Left lung (tissue), 10 donors: ENCODE measurements around the gene WDR59. TPM values are rescaled to one million over a fixed set of nuclear protein-coding genes. Genes with fewer than 3 reads are reported as not detected.

Source experiments
- ATAC-seq: fragments of 200-7000 bp; cut with Tn5 transposase; one replicate; pipeline ENCODE4 v1.9.1; 2020; ENCODE audit warnings: moderate library complexity
- DNase-seq, 4 donors: peaks; one replicate each; pipeline ENCODE4 v3.0.0-alpha.2; 2013 to 2020
- H3K27ac ChIP-seq, 2 donors: fragments of 200-600 bp; sonication (generic) in 1 of 2; one replicate each; pipeline versions ENCODE4 v1.5.0 to v1.8.0; 2020 to 2021
- H3K27me3 ChIP-seq, 2 donors: fragments of 200-600 bp; sonication (generic) in 1 of 2; one replicate each; pipeline versions ENCODE4 v1.5.0 to v1.8.0; 2020 to 2021
- H3K36me3 ChIP-seq, 2 donors: fragments of 200-600 bp; sonication (generic) in 1 of 2; one replicate each; pipeline versions ENCODE4 v1.5.0 to v1.8.0; 2020 to 2021
- H3K4me1 ChIP-seq, 2 donors: fragments of 200-600 bp; one replicate each; pipeline ENCODE4 v1.8.0; 2021
- H3K4me3 ChIP-seq, 2 donors: fragments of 200-600 bp; sonication (generic) in 1 of 2; one replicate each; pipeline versions ENCODE4 v1.5.0 to v1.8.0; 2020 to 2021; ENCODE audit warnings: mild to moderate bottlenecking in 1 of 2
- H3K9me3 ChIP-seq, 2 donors: fragments of 200-600 bp; sonication (generic) in 1 of 2; one replicate each; pipeline versions ENCODE4 v1.5.0 to v1.8.0; 2020 to 2021
- intact Hi-C, 2 donors: fragments of 100-400 bp; cut with DNase I; formaldehyde crosslinking; loops; one replicate each; pipeline versions ENCODE4 v1.11.2 to v1.14.2; 2022
- polyA plus RNA-seq, 6 donors: library from polyadenylated mRNA; unstranded; fragments of 120-200 nt; gene quantifications; one replicate each; pipeline ENCODE4 v1.2.1, GENCODE V29; 2013; ENCODE audit not compliant: insufficient read length in 6 of 6
- total RNA-seq, 2 donors: library from RNA; stranded (reverse); fragmentation: NEBNext Ultra II Directional; extraction: Animal tissue kit (Norgen Biotek cat#: 25700); gene quantifications; one replicate each; pipeline ENCODE4 v1.2.1, GENCODE V29; 2021
- TF ChIP-seq, protein P1 (sequence below), 2 donors: fragments of 200-600 bp; sonication (generic) in 1 of 2; IDR thresholded peaks; one replicate each; pipeline versions ENCODE4 v1.5.0 to v1.8.0; 2021; ENCODE audit warnings: antibody characterized with exemption in 2 of 2
- donor health status: DM: no; HTN: yes; CAD: no.
- donor health status: DM: no; HTN: no; CAD: no.

WDR59 gene
- total and polyA plus RNA-seq, 8 donors, result 46.9 to 113 (median 97.6) TPM

DNA sequence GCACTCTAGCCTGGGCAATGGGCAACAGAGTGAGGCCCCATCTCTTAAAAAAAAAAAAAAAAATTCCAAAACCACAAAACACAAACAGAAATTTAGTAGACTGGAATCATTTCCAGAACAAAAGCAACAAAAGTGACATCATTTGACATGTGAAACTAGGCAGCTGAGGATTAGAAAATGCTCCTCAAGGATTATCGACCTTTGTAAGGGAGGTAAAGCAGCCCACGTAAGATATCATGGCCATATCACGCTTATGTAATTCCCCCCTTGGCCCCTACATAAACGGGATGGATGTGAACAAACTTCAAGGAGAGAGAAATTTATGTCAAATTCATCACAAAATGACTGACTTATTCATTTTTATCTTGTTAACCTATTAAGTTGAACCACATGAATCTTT lies 83.3 kb downstream of the WDR59 start:
- TF ChIP-seq, protein P1, sequence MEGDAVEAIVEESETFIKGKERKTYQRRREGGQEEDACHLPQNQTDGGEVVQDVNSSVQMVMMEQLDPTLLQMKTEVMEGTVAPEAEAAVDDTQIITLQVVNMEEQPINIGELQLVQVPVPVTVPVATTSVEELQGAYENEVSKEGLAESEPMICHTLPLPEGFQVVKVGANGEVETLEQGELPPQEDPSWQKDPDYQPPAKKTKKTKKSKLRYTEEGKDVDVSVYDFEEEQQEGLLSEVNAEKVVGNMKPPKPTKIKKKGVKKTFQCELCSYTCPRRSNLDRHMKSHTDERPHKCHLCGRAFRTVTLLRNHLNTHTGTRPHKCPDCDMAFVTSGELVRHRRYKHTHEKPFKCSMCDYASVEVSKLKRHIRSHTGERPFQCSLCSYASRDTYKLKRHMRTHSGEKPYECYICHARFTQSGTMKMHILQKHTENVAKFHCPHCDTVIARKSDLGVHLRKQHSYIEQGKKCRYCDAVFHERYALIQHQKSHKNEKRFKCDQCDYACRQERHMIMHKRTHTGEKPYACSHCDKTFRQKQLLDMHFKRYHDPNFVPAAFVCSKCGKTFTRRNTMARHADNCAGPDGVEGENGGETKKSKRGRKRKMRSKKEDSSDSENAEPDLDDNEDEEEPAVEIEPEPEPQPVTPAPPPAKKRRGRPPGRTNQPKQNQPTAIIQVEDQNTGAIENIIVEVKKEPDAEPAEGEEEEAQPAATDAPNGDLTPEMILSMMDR (IDR thresholded peaks at IDR 0.05), result no peak

DNA sequence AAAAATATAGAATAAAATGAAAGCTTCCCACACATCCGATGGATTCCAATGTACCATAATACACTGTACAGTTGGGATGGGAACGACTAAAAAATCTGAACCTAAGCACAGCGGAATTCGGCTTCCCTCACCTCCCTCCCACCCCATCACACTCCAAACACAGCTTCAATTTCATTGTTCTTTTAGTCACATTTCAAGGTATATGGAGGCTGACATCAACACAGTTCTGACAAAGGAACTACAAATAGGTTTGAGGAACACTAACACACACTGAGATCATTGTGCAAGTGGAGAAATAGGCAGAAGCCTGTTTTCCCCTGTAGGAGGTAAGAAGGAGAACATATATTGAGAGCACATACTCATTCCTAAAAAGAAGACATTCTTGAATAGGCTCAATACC lies 85.1 kb downstream of the WDR59 start:
- ATAC-seq, result no peak
- Histone ChIP-seq H3K4me1 (no peaks in the 10 kb centered on the region), H3K27ac (no peak overlapping the region), H3K9me3 (no peaks in the 10 kb centered on the region), H3K36me3 (peaks cover 0 to 54% of the 10 kb centered on the region in 2 donors), H3K4me3 (no peak overlapping the region), H3K27me3 (no peaks in the 10 kb centered on the region)
- intact Hi-C loops, result no loop called here
- no peak for DNase-seq
- TF ChIP-seq, protein P1 (IDR thresholded peaks at IDR 0.05), result no peak

More for the DNA sequence above, 83.3 kb downstream of the WDR59 start:
- Histone ChIP-seq H3K4me3 (no peak overlapping the region), H3K36me3 (peaks cover 0 to 56% of the 10 kb centered on the region in 2 donors), H3K9me3 (no peaks in the 10 kb centered on the region), H3K27me3 (no peaks in the 10 kb centered on the region), H3K4me1 (no peaks in the 10 kb centered on the region), H3K27ac (no peak overlapping the region)
- ATAC-seq (no peak), DNase-seq (no peak)
- intact Hi-C loops, result no loop called here

DNA sequence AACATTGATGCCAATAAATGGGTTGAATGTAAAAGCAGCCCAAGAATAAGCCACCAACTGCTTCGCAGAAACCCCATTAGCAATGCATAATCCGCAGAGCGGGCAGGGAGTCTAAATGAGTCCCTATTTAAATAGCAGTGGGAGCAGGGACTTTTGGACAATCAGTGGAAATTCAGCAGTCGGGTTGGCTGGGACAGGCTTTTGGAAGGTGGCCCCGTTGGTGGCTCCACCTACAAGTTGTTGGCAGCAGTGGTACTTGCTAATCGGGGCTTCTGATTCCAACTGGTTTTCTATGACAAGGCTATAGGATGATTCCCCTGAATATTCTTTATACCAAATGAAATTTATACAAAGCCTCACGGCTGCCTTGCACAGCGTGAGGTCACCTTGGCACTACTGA lies 86.3 kb downstream of the WDR59 start:
- TF ChIP-seq, protein P1 (IDR thresholded peaks at IDR 0.05), result no peak
- DNase-seq (no peak), ATAC-seq (no peak)
- Histone ChIP-seq H3K4me3 (no peak overlapping the region), H3K9me3 (no peaks in the 10 kb centered on the region), H3K36me3 (peaks cover 0 to 50% of the 10 kb centered on the region in 2 donors), H3K27me3 (no peaks in the 10 kb centered on the region), H3K27ac (no peak overlapping the region), H3K4me1 (no peaks in the 10 kb centered on the region)
- intact Hi-C loops, result no loop called here

DNA sequence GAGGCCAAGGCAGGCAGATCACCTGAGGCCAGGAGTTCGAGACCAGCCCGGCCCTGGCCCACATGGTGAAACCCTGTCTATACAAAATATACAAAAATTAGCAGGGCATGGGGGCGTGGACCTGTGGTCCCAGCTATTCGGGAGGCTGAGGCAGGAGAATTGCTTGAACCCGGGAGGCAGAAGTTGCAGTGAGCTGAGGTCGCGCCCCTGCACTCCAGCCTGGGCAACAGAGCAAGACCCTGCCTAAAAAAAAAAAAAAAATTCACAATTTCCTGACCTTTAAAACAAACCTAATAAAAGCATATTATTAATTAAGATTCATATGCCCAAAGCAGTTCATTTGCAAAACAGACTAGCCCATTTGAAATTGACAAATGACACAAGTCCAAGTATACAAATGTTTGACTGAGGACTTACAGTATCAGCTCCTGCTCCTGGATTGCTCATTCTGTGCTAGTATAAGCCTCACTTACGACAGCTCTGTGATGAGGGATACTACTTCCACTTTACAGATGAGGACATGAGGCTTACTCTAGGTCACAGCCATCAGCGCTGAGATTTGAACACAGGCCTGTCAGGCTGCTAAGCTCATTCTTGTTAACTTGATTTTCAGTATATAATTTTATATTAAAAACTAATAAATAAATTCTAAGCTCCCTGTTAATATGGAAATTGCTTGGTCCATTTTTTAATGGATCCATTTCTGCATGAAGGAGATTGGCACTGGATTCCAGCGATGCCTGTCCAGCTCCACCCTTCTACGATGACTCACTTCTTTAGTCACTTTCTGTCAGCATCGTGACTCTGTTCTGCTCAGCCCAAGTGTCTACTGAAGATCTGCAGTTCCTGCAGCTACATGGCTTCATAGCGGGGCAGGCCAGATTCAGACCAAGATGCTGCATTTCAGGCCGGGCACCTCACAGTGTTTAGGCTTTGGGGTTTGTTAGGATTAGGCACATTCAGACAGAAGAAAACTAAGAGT lies 88.2 kb downstream of the WDR59 start:
- H3K4me1 ChIP-seq, result no peaks in the 10 kb centered on the region
- H3K9me3 ChIP-seq, result no peaks in the 10 kb centered on the region
- intact Hi-C loops, result no loop called here
- ATAC-seq (peak; percentile 44), DNase-seq (no peak)
- H3K27me3 ChIP-seq, result no peaks in the 10 kb centered on the region
- H3K4me3 ChIP-seq, result no peak overlapping the region
- H3K36me3 ChIP-seq, result peaks cover 0 to 55% of the 10 kb centered on the region in 2 donors
- TF ChIP-seq, protein P1 (IDR thresholded peaks at IDR 0.05), result no peak
- H3K27ac ChIP-seq, result no peak overlapping the region

DNA sequence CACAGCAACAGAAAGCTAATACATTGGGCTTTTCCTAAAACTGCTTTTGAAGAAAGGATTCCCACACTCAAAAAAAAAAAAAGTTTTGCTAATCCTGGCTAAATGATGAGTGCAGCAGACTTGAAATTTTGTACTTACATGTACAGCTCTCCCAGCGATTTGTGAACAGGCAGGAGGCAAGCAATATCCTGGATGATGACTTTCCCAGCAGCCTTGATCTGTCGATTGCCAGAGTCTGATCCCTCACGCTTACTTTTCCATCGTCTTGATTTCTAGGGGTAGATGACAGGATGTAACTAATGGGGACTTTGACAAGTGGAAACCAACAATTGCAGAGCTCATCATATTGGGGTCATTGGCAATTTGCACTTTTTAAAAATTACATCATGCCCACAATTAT lies 91.4 kb downstream of the WDR59 start:
- TF ChIP-seq, protein P1 (IDR thresholded peaks at IDR 0.05), result no peak
- H3K4me1 ChIP-seq, result no peaks in the 10 kb centered on the region
- H3K9me3 ChIP-seq, result no peaks in the 10 kb centered on the region
- DNase-seq (no peak), ATAC-seq (no peak)
- no peak overlapping the region for H3K27ac ChIP-seq
- H3K27me3 ChIP-seq, result no peaks in the 10 kb centered on the region
- intact Hi-C loops, result no loop called here
- no peak overlapping the region for H3K4me3 ChIP-seq
- peaks cover 0 to 66% of the 10 kb centered on the region in 2 donors for H3K36me3 ChIP-seq
